ENCODE results near the gene BCO1. TPM values are rescaled to one million over a fixed set of nuclear protein-coding genes. Genes with fewer than 3 reads are reported as not detected.

The BCO1 gene
- total RNA-seq, 2 experiments from 2014 or later: not detected

- Mint-ChIP-seq H3K27ac (no peak overlapping the region), H3K36me3 (no peaks in the 10 kb centered on the region), H3K9me3 (no peaks in the 10 kb centered on the region), H3K27me3 (no peaks in the 10 kb centered on the region), H3K4me3 (no peak overlapping the region), H3K4me1 (ENCODE audit: low read depth) (no peaks in the 10 kb centered on the region)
- intact Hi-C loops (cut with micrococcal nuclease): no loop called here
- DNase-seq: no peak
- CTCF ChIA-PET: interaction anchor here (0.6 kb wide), 2 partner anchors 83 to 102 kb away, joined by 3 read pairs; no protein-coding TSS in a partner anchor
- POLR2A ChIA-PET: no interaction called here
Observed at GRCh38 chr16:81280393-81280792, 41.9 kb downstream of the BCO1 start.

GRCh38 chr16:81283044-81283443, 44.6 kb downstream of the BCO1 start:
- no peaks in the 10 kb centered on the region for H3K27me3 Mint-ChIP-seq
- H3K9me3 Mint-ChIP-seq: no peaks in the 10 kb centered on the region
- ChIA-PET CTCF (no interaction called here), POLR2A (no interaction called here)
- no peaks in the 10 kb centered on the region for H3K36me3 Mint-ChIP-seq
- no peak overlapping the region for H3K4me3 Mint-ChIP-seq
- H3K4me1 Mint-ChIP-seq (ENCODE audit: low read depth): no peaks in the 10 kb centered on the region
- intact Hi-C loops (cut with micrococcal nuclease): no loop called here
- H3K27ac Mint-ChIP-seq: no peak overlapping the region
- no peak for DNase-seq

- ChIA-PET CTCF (interaction anchor here (0.6 kb wide), 1 partner anchor 12 kb away, joined by 3 read pairs; no protein-coding TSS in a partner anchor), POLR2A (no interaction called here)
- no peak overlapping the region for H3K4me3 Mint-ChIP-seq
- intact Hi-C loops (cut with micrococcal nuclease): no loop called here
- no peaks in the 10 kb centered on the region for H3K4me1 Mint-ChIP-seq (ENCODE audit: low read depth)
- H3K27me3 Mint-ChIP-seq: no peaks in the 10 kb centered on the region
- no peak for DNase-seq
- no peaks in the 10 kb centered on the region for H3K9me3 Mint-ChIP-seq
- no peaks in the 10 kb centered on the region for H3K36me3 Mint-ChIP-seq
- no peak overlapping the region for H3K27ac Mint-ChIP-seq
Observed at GRCh38 chr16:81284995-81285600, 46.6 kb downstream of the BCO1 start.

GRCh38 chr16:81286190-81286589, 47.7 kb downstream of the BCO1 start:
- Mint-ChIP-seq H3K9me3 (no peaks in the 10 kb centered on the region), H3K36me3 (no peaks in the 10 kb centered on the region), H3K4me1 (ENCODE audit: low read depth) (no peaks in the 10 kb centered on the region), H3K27me3 (no peaks in the 10 kb centered on the region), H3K4me3 (no peak overlapping the region), H3K27ac (no peak overlapping the region)
- POLR2A ChIA-PET: no interaction called here
- CTCF ChIA-PET: no interaction called here
- DNase-seq: no peak
- intact Hi-C loops (cut with micrococcal nuclease): no loop called here

GRCh38 chr16:81291117-81291516, 52.6 kb downstream of the BCO1 start:
- no peak for DNase-seq
- no peak overlapping the region for H3K4me3 Mint-ChIP-seq
- no peaks in the 10 kb centered on the region for H3K36me3 Mint-ChIP-seq
- H3K27ac Mint-ChIP-seq: no peak overlapping the region
- H3K9me3 Mint-ChIP-seq: no peaks in the 10 kb centered on the region
- ChIA-PET POLR2A (no interaction called here), CTCF (interaction anchor here (1.8 kb wide), 1 partner anchor 30 kb away, joined by 4 read pairs; no protein-coding TSS in a partner anchor)
- H3K4me1 Mint-ChIP-seq (ENCODE audit: low read depth): peaks cover 5% of the 10 kb centered on the region
- intact Hi-C loops (cut with micrococcal nuclease): no loop called here
- peaks cover 13% of the 10 kb centered on the region for H3K27me3 Mint-ChIP-seq

GRCh38 chr16:81292936-81293335, 54.4 kb downstream of the BCO1 start:
- intact Hi-C loops (cut with micrococcal nuclease): no loop called here
- DNase-seq: no peak
- H3K4me1 Mint-ChIP-seq (ENCODE audit: low read depth): peaks cover 5% of the 10 kb centered on the region
- no peaks in the 10 kb centered on the region for H3K36me3 Mint-ChIP-seq
- H3K4me3 Mint-ChIP-seq: no peak overlapping the region
- no peaks in the 10 kb centered on the region for H3K9me3 Mint-ChIP-seq
- no peak overlapping the region for H3K27ac Mint-ChIP-seq
- peaks cover 16% of the 10 kb centered on the region for H3K27me3 Mint-ChIP-seq
- POLR2A ChIA-PET: no interaction called here
- CTCF ChIA-PET: no interaction called here

GRCh38 chr16:81293909-81294802, 55.7 kb downstream of the BCO1 start:
- no peak overlapping the region for H3K27ac Mint-ChIP-seq
- H3K4me1 Mint-ChIP-seq (ENCODE audit: low read depth): peaks cover 5% of the 10 kb centered on the region
- intact Hi-C loops (cut with micrococcal nuclease): no loop called here
- no peak for DNase-seq
- no peaks in the 10 kb centered on the region for H3K9me3 Mint-ChIP-seq
- H3K36me3 Mint-ChIP-seq: no peaks in the 10 kb centered on the region
- peaks cover 18% of the 10 kb centered on the region for H3K27me3 Mint-ChIP-seq
- ChIA-PET CTCF (no interaction called here), POLR2A (no interaction called here)
- H3K4me3 Mint-ChIP-seq: no peak overlapping the region

- Mint-ChIP-seq H3K27ac (no peak overlapping the region), H3K4me3 (no peak overlapping the region), H3K4me1 (ENCODE audit: low read depth) (peaks cover 5% of the 10 kb centered on the region), H3K36me3 (no peaks in the 10 kb centered on the region), H3K27me3 (peaks cover 18% of the 10 kb centered on the region), H3K9me3 (no peaks in the 10 kb centered on the region)
- no peak for DNase-seq
- intact Hi-C loops (cut with micrococcal nuclease): no loop called here
- POLR2A ChIA-PET: no interaction called here
- CTCF ChIA-PET: no interaction called here
Observed at GRCh38 chr16:81296631-81297030, 58.1 kb downstream of the BCO1 start.

GRCh38 chr16:81307770-81308169, 69.3 kb downstream of the BCO1 start:
- peak overlapping the region; percentile 11 for H3K27ac Mint-ChIP-seq
- ChIA-PET CTCF (interaction anchor here (0.9 to 1.3 kb wide), 2 partner anchors 57 to 417 kb away, joined by 3 to 4 read pairs; no protein-coding TSS in a partner anchor), POLR2A (interaction anchor here (1.2 kb wide), 1 partner anchor 28 kb away, joined by 5 read pairs; no protein-coding TSS in a partner anchor)
- no peak overlapping the region for H3K4me3 Mint-ChIP-seq
- peak; percentile 19 for DNase-seq
- peaks cover 43% of the 10 kb centered on the region for H3K4me1 Mint-ChIP-seq (ENCODE audit: low read depth)
- intact Hi-C loops (cut with micrococcal nuclease): no loop called here
- H3K36me3 Mint-ChIP-seq: no peaks in the 10 kb centered on the region
- H3K9me3 Mint-ChIP-seq: no peaks in the 10 kb centered on the region
- no peaks in the 10 kb centered on the region for H3K27me3 Mint-ChIP-seq

- ChIA-PET POLR2A (interaction anchor here (1.8 kb wide), 1 partner anchor 26 kb away, joined by 5 read pairs; no protein-coding TSS in a partner anchor), CTCF (interaction anchor here (1.7 to 2.0 kb wide), 2 partner anchors 11 to 49 kb away, joined by 4 to 12 read pairs; no protein-coding TSS in a partner anchor)
- intact Hi-C loops (cut with micrococcal nuclease): loop anchor here (5.0 to 10.0 kb wide), 7 partner anchors 42 to 728 kb away; partner anchors contain the start of genes ATMIN, CDYL2, CENPN and CMC2
- H3K4me3 Mint-ChIP-seq: no peak overlapping the region
- H3K36me3 Mint-ChIP-seq: peaks cover 3% of the 10 kb centered on the region
- H3K4me1 Mint-ChIP-seq (ENCODE audit: low read depth): peaks cover 58% of the 10 kb centered on the region
- no peaks in the 10 kb centered on the region for H3K9me3 Mint-ChIP-seq
- peak; percentile 17 for DNase-seq
- no peaks in the 10 kb centered on the region for H3K27me3 Mint-ChIP-seq
- peak overlapping the region; percentile 54 for H3K27ac Mint-ChIP-seq
Observed at GRCh38 chr16:81310045-81310644, 71.7 kb downstream of the BCO1 start.

GRCh38 chr16:81311762-81312161, 73.3 kb downstream of the BCO1 start:
- DNase-seq: no peak
- Mint-ChIP-seq H3K4me1 (ENCODE audit: low read depth) (peaks cover 64% of the 10 kb centered on the region), H3K36me3 (peaks cover 3% of the 10 kb centered on the region), H3K27ac (no peak overlapping the region), H3K9me3 (no peaks in the 10 kb centered on the region), H3K4me3 (no peak overlapping the region), H3K27me3 (no peaks in the 10 kb centered on the region)
- CTCF ChIA-PET: no interaction called here
- intact Hi-C loops (cut with micrococcal nuclease): loop anchor here (5.0 to 10.0 kb wide), 7 partner anchors 41 to 729 kb away; partner anchors contain the start of genes ATMIN, CDYL2, CENPN and CMC2
- POLR2A ChIA-PET: no interaction called here
